GM12878 (cell line): ENCODE results near the gene IL6R. TPM values are rescaled to one million over a fixed set of nuclear protein-coding genes. Genes with fewer than 3 reads are reported as not detected.

Experiments
- ATAC-seq: fragments of 200-7000 bp; cut with Tn5 transposase; 3 replicates; pipeline ENCODE4 v1.9.1; 2020; ENCODE audit warnings: mild to moderate bottlenecking, moderate library complexity
- BruUV-seq: library from RNA; stranded (reverse); fragments of 400-500 nt; replicated peaks from 2 replicates; lab custom pipeline; 2021; lab: Mats Ljungman, UMichigan
- CTCF ChIA-PET: fragments of 300-600 bp; sonication (Branson Sonifier 250); formaldehyde crosslinking; extraction: SDS; loops from one replicate; lab custom pipeline; 2021; ENCODE audit warnings: inconsistent platforms; lab: Yijun Ruan, JAX
- POLR2A ChIA-PET: fragments of 350-600 bp; formaldehyde crosslinking; extraction: SDS; loops from one replicate; lab custom pipeline; 2021; ENCODE audit warnings: inconsistent platforms; lab: Charles Lee
- RAD21 ChIA-PET: fragments of 300-600 bp; sonication (Branson Sonifier 250); formaldehyde crosslinking; loops from one replicate; lab custom pipeline; 2023; ENCODE audit warnings: antibody characterized with exemption; ENCODE audit not compliant: unreplicated experiment; lab: Charles Lee
- SMC1A ChIA-PET: fragments of 300-600 bp; sonication (Branson Sonifier 250); formaldehyde crosslinking; loops from one replicate; lab custom pipeline; 2023; ENCODE audit not compliant: unreplicated experiment, uncharacterized antibody; lab: Charles Lee
- DNase-seq: peaks from one replicate; pipeline ENCODE4 v3.0.0-alpha.2; 2011; ENCODE audit warnings: low read depth, low spot score
- FAIRE-seq: peaks from 3 replicates; lab custom pipeline; 2011; peaks lifted over from hg19 to GRCh38; lab: Jason Lieb, UNC
- H2AFZ ChIP-seq: 2 replicates; pipeline ENCODE4 v1.6.0; 2011; ENCODE audit warnings: low read depth, low read length, control low read depth; ENCODE audit not compliant: control insufficient read depth
- H3K27ac ChIP-seq: 2 replicates; pipeline ENCODE4 v1.5.1; 2011; ENCODE audit warnings: control low read depth; ENCODE audit not compliant: control insufficient read depth, insufficient read depth
- H3K27me3 ChIP-seq, 2 experiments: replicated peaks in 1 of 2; 2 replicates each; pipeline versions ENCODE4 v1.6.0 to v1.6.1; 2011; ENCODE audit warnings: low read length in 1 of 2; ENCODE audit not compliant: control insufficient read depth in 2 of 2, insufficient read depth in 2 of 2
- H3K36me3 ChIP-seq, 2 experiments: 2 replicates each; pipeline ENCODE4 v1.5.1; 2011; ENCODE audit warnings: low read length in 1 of 2; ENCODE audit not compliant: control insufficient read depth in 2 of 2, insufficient read depth in 2 of 2
- H3K4me1 ChIP-seq: 2 replicates; pipeline ENCODE4 v1.6.1; 2011; ENCODE audit warnings: mild to moderate bottlenecking, low read length, moderate library complexity, mixed read lengths; ENCODE audit not compliant: control insufficient read depth, insufficient read depth
- H3K4me2 ChIP-seq: 2 replicates; pipeline ENCODE4 v1.6.0; 2011; ENCODE audit warnings: control low read depth; ENCODE audit not compliant: control insufficient read depth, insufficient read depth
- H3K4me3 ChIP-seq: fragments of 200-600 bp; sonication (generic); 2 replicates; pipeline ENCODE4 v1.5.1; 2016
- H3K79me2 ChIP-seq: 2 replicates; pipeline ENCODE4 v1.6.0; 2011; ENCODE audit warnings: low read length; ENCODE audit not compliant: control insufficient read depth, insufficient read depth
- H3K9ac ChIP-seq: 2 replicates; pipeline ENCODE4 v1.8.0; 2011; ENCODE audit warnings: low read length, control low read depth, mixed read lengths; ENCODE audit not compliant: control insufficient read depth, insufficient read depth
- H3K9me3 ChIP-seq: replicated peaks from 3 replicates; pipeline ENCODE4 v1.5.1; 2011; ENCODE audit warnings: mild to moderate bottlenecking, low read length; ENCODE audit not compliant: control insufficient read depth, insufficient read depth
- H4K20me1 ChIP-seq: 2 replicates; pipeline ENCODE4 v1.6.0; 2011; ENCODE audit not compliant: control insufficient read depth, insufficient read depth
- ATF3 ChIP-seq: IDR thresholded peaks from 2 replicates; pipeline ENCODE4 v1.6.1; 2011; ENCODE audit warnings: low read depth, mild to moderate bottlenecking, low read length, moderate library complexity, borderline replicate concordance; ENCODE audit errors: extremely low read depth
- CBX3 ChIP-seq: fragments of 200-600 bp; sonication (generic); IDR thresholded peaks from 2 replicates; pipeline ENCODE4 v1.6.1; 2016; ENCODE audit warnings: low read depth, borderline replicate concordance
- FOXM1 ChIP-seq: IDR thresholded peaks from 2 replicates; pipeline ENCODE4 v1.6.1; 2012; ENCODE audit warnings: low read depth, mild to moderate bottlenecking, inconsistent platforms, low read length, moderate library complexity
- MTA3 ChIP-seq: IDR thresholded peaks from 2 replicates; pipeline ENCODE4 v1.6.1; 2012; ENCODE audit warnings: low read length, inconsistent platforms, borderline replicate concordance
- NFIC ChIP-seq: IDR thresholded peaks from 2 replicates; pipeline ENCODE4 v1.6.1; 2012; ENCODE audit warnings: low read depth, mild to moderate bottlenecking, inconsistent platforms, low read length, moderate library complexity
- PML ChIP-seq: IDR thresholded peaks from 2 replicates; pipeline ENCODE4 v1.6.1; 2012; ENCODE audit warnings: low read length, inconsistent platforms
- RB1 ChIP-seq: fragments of 450-650 bp; formaldehyde crosslinking; IDR thresholded peaks from 2 replicates; pipeline ENCODE4 v1.6.1; 2017; ENCODE audit warnings: mild to moderate bottlenecking, borderline replicate concordance
- RBBP5 ChIP-seq: fragments of 200-600 bp; sonication (generic); conservative IDR thresholded peaks from 2 replicates; pipeline ENCODE4 v1.6.1; 2016
- RELB ChIP-seq: fragments of 450-650 bp; IDR thresholded peaks from 2 replicates; pipeline ENCODE4 v1.6.1; 2017; ENCODE audit warnings: low read depth, mild to moderate bottlenecking, moderate library complexity
- REST ChIP-seq: IDR thresholded peaks from 2 replicates; pipeline ENCODE4 v1.6.1; 2012; ENCODE audit warnings: mild to moderate bottlenecking, low read depth, low read length
- SMARCA5 ChIP-seq: fragments of 450-650 bp; IDR thresholded peaks from 2 replicates; pipeline ENCODE4 v1.6.1; 2017; ENCODE audit warnings: mild to moderate bottlenecking
- ZBED1 ChIP-seq: IDR thresholded peaks from 2 replicates; pipeline ENCODE4 v1.6.1; 2016; ENCODE audit warnings: borderline replicate concordance
- WGBS: methylation state at CpG from one replicate; pipeline ENCODE4 v1.1.6; 2016; ENCODE audit warnings: low lambda C conversion rate; ENCODE audit not compliant: insufficient replicate concordance, insufficient coverage; ENCODE audit errors: missing lambda C conversion rate; 5-methylcytosine and 5-hydroxymethylcytosine counted together
- in situ Hi-C: fragments of 300-500 bp; cut with MboI; formaldehyde crosslinking; loops from 9 replicates; pipeline ENCODE4 v1.14.3; 2018; ENCODE audit warnings: mixed read lengths
- intact Hi-C: fragments of 100-400 bp; cut with micrococcal nuclease; formaldehyde crosslinking; loops from one replicate; pipeline ENCODE4 v1.14.2; 2022; ENCODE audit not compliant: unreplicated experiment
- polyA plus RNA-seq, 11 experiments: library from polyadenylated mRNA; depleted of rRNA in 4 of 11; unstranded in 6 of 11; stranded (reverse) in 5 of 11; fragments of >200 nt; fragmentation: Nextera tagmentation in 4 of 11; fragmentation: Illumina TruSeq in 1 of 11; extraction: Ambion mirVana in 4 of 11; extraction: Trizol in 1 of 11; gene quantifications; 1 replicate in 1 of 11; 2 replicates in 10 of 11; pipeline versions ENCODE4 v1.2.1 to v1.2.3, GENCODE V29; 2011 to 2016; ENCODE audit warnings: inconsistent platforms in 2 of 11, missing spikeins in 2 of 11, low read depth in 1 of 11
- total RNA-seq, 4 experiments: library from RNA; depleted of rRNA in 3 of 4; stranded (reverse); fragments of >200 nt in 3 of 4; fragmentation: Illumina TruSeq in 1 of 4; extraction: Trizol in 1 of 4; gene quantifications; 2 replicates each; pipeline versions ENCODE4 v1.2.1 to v1.2.3, GENCODE V29; 2013 to 2021

The IL6R gene
- total and polyA plus RNA-seq, 10 of the 15 experiments (the other 5 are each of a cell fraction or from before 2014, with no cell fraction given), result 1.9 to 43.4 (median 17.5) TPM

- H2AFZ ChIP-seq, result no peak overlapping the region
- in situ Hi-C loops (no loop called here), intact Hi-C loops (no loop called here)
- FAIRE-seq (no peak), DNase-seq (no peak), ATAC-seq (no peak)
- no peak overlapping the region for H3K9ac ChIP-seq
- no peak overlapping the region for H3K4me2 ChIP-seq
- no TSS peak for BruUV-seq
- ChIA-PET CTCF (interaction anchor here (0.9 to 2.3 kb wide), 8 partner anchors 8 to 132 kb away, joined by 4 to 11 read pairs (median 4); no protein-coding TSS in a partner anchor), SMC1A (interaction anchor here (0.6 to 7.9 kb wide), 9 partner anchors 9 to 70 kb away, joined by 3 to 55 read pairs (median 4); partner anchors contain the start of gene IL6R), POLR2A (interaction anchor here (0.5 to 2.4 kb wide), 6 partner anchors 8 to 40 kb away, joined by 3 to 9 read pairs (median 6); partner anchors contain the start of gene IL6R), RAD21 (interaction anchor here (1.3 to 3.3 kb wide), 3 partner anchors 8 to 53 kb away, joined by 5 to 15 read pairs (median 5); no protein-coding TSS in a partner anchor)
- TF ChIP-seq REST (no peak), PML (no peak), RB1 (no peak), NFIC (no peak), SMARCA5 (no peak), ATF3 (no peak), RBBP5 (no peak), FOXM1 (no peak), ZBED1 (no peak), MTA3 (no peak), CBX3 (no peak), RELB (no peak)
- WGBS, result 95% methylated on average over 8 of the region's 8 CpGs
- H4K20me1 ChIP-seq, result no peaks in the 10 kb centered on the region
- H3K27ac ChIP-seq, result no peak overlapping the region
- H3K27me3 ChIP-seq, result no peaks in the 10 kb centered on the region
- H3K4me1 ChIP-seq, result peaks cover 38% of the 10 kb centered on the region
- H3K9me3 ChIP-seq, result no peaks in the 10 kb centered on the region
- H3K4me3 ChIP-seq, result no peak overlapping the region
- peaks cover 8% of the 10 kb centered on the region; the same call in 1 of the 2 replicates for H3K79me2 ChIP-seq
- H3K36me3 ChIP-seq, result no peaks in the 10 kb centered on the region
These were observed 9.5 kb downstream of the IL6R start for GRCh38 chr1:154414606-154415005.
